ENCODE results near the gene WDR4. TPM values are rescaled to one million over a fixed set of nuclear protein-coding genes. Genes with fewer than 3 reads are reported as not detected.
A peak's percentile ranks its signal among the peaks of the same experiment; 100 is the strongest.

WDR4 gene
- polyA plus RNA-seq, 1 of the 3 experiments (the other 2 are of a cell fraction): 26.5 TPM

GRCh38 chr21:42924433-42924751, 45.1 kb upstream of the WDR4 start:
- Histone ChIP-seq H3K9me3 (no peaks in the 10 kb centered on the region), H3K27me3 (ENCODE audit: insufficient read depth) (no peaks in the 10 kb centered on the region), H4K20me1 (ENCODE audit: insufficient read depth) (no peaks in the 10 kb centered on the region), H3K4me2 (no peak overlapping the region), H3F3A (replicated peaks; ENCODE audit: insufficient read depth) (no peaks in the 10 kb centered on the region), H3K36me3 (replicated peaks in 1 of 2; ENCODE audit: control insufficient read depth in 1 of 2, insufficient read depth in 2 of 2, low read length in 1 of 2) (no peaks in the 10 kb centered on the region), H2AFZ (ENCODE audit: low read depth) (peak overlapping the region; percentile 85), H3K4me3 (ENCODE audit: low read depth in 2 of 2, low read length in 1 of 2) (no peak overlapping the region), H3K4me1 (ENCODE audit: control insufficient read depth in 1 of 2, insufficient read depth in 2 of 2, low read depth in 1 of 2, low read length in 1 of 2) (no peaks in the 10 kb centered on the region; a peak in 2 of 4 replicates), H3K27ac (ENCODE audit: low read depth in 2 of 2, low read length in 1 of 2) (no peak overlapping the region), H3K9ac (no peak overlapping the region), H3K9me2 (no peaks in the 10 kb centered on the region), H3K79me2 (ENCODE audit: insufficient read depth) (no peaks in the 10 kb centered on the region)
- 94% methylated on average over 6 of the region's 6 CpGs for WGBS (ENCODE audit: low lambda C conversion rate)
- ChIA-PET CTCF (no interaction called here), POLR2A (no interaction called here)
- TF ChIP-seq ZBTB33 (IDR thresholded peaks at IDR 0.05; ENCODE audit: borderline replicate concordance, low read depth) (no peak), REST (IDR thresholded peaks at IDR 0.05; ENCODE audit: low read depth, low read length) (no peak), RXRA (IDR thresholded peaks at IDR 0.05; ENCODE audit: borderline replicate concordance, low read depth) (no peak), POLR2AphosphoS5 (IDR thresholded peaks at IDR 0.05; ENCODE audit: low read depth, low read length) (no peak), FOXJ3 (CRISPR knock-in tag; IDR thresholded peaks at IDR 0.05) (no peak), IRF3 (IDR thresholded peaks at IDR 0.05; ENCODE audit: low read depth, low read length) (no peak), CHD2 (IDR thresholded peaks at IDR 0.05; ENCODE audit: low read length, partially characterized antibody) (no peak), GABPA (IDR thresholded peaks at IDR 0.05; ENCODE audit: low read depth) (no peak), RFX5 (IDR thresholded peaks at IDR 0.05; ENCODE audit: low read length) (no peak), RAD21 (IDR thresholded peaks at IDR 0.05; ENCODE audit: low read length) (no peak), MXI1 (IDR thresholded peaks at IDR 0.05; ENCODE audit: low read depth, low read length) (no peak), MEF2A (IDR thresholded peaks at IDR 0.05; ENCODE audit: borderline replicate concordance, low read depth) (no peak), EZH2phosphoT487 (IDR thresholded peaks at IDR 0.05; ENCODE audit: borderline replicate concordance, low read depth) (no peak), NRF1 (IDR thresholded peaks at IDR 0.05; ENCODE audit: low read depth, low read length) (no peak), SMC3 (IDR thresholded peaks at IDR 0.05; ENCODE audit: low read depth, low read length) (no peak), YY1 (IDR thresholded peaks at IDR 0.05; ENCODE audit: low read depth) (no peak), ELF1 (IDR thresholded peaks at IDR 0.05) (no peak), NFIC (IDR thresholded peaks at IDR 0.05; ENCODE audit: borderline replicate concordance) (no peak), MAX (IDR thresholded peaks at IDR 0.05; ENCODE audit: low read depth) (no peak), EP300 (IDR thresholded peaks at IDR 0.05; ENCODE audit: borderline replicate concordance in 1 of 2, low read depth in 1 of 2, low read length in 1 of 2) (no peak)
- no peak for DNase-seq
